Neural cell (in vitro differentiated cells): Measurements from ENCODE around the gene SIGLEC5. TPM values are rescaled to one million over a fixed set of nuclear protein-coding genes. Genes with fewer than 3 reads are reported as not detected.

ENCODE experiments used
- H2AFZ ChIP-seq: fragments of 200-600, 300-800 bp; sonication (generic), shearing (Covaris generic); 2 replicates; pipeline ENCODE4 v1.6.0; 2014; ENCODE audit warnings: low read depth, mild to moderate bottlenecking, antibody characterized with exemption, low read length, moderate library complexity
- H3F3A ChIP-seq: fragments of 200-600 bp; shearing (Covaris generic); 2 replicates; pipeline ENCODE4 v1.6.1; 2016; ENCODE audit warnings: mild to moderate bottlenecking, moderate library complexity, mixed read lengths, antibody characterized with exemption, low read length; ENCODE audit not compliant: insufficient read depth, poor library complexity, severe bottlenecking
- H3K27ac ChIP-seq: fragments of 200-600, 300-800 bp; sonication (generic), shearing (Covaris generic); 2 replicates; pipeline ENCODE4 v1.5.1; 2014; ENCODE audit warnings: mild to moderate bottlenecking, low read length, moderate library complexity
- H3K27me3 ChIP-seq: fragments of 300-800, 200-600 bp; sonication (generic), shearing (Covaris generic); 2 replicates; pipeline ENCODE4 v1.6.0; 2014; ENCODE audit warnings: mild to moderate bottlenecking, low read depth, low read length, moderate library complexity; ENCODE audit not compliant: insufficient read depth
- H3K36me3 ChIP-seq: fragments of 300-800, 200-600 bp; sonication (generic), shearing (Covaris generic); 2 replicates; pipeline ENCODE4 v1.5.1; 2014; ENCODE audit warnings: mild to moderate bottlenecking, antibody characterized with exemption, low read length, moderate library complexity; ENCODE audit not compliant: insufficient read depth
- H3K4me2 ChIP-seq: fragments of 300-800, 200-600 bp; sonication (generic), shearing (Covaris generic); 2 replicates; pipeline ENCODE4 v1.6.0; 2014; ENCODE audit warnings: mild to moderate bottlenecking, low read length
- H3K4me3 ChIP-seq: fragments of 300-800, 200-600 bp; sonication (generic), shearing (Covaris generic); 2 replicates; pipeline ENCODE4 v1.5.1; 2014; ENCODE audit warnings: mild to moderate bottlenecking, low read length, moderate library complexity
- H3K79me2 ChIP-seq: fragments of 200-600 bp; shearing (Covaris generic); replicated peaks from 2 replicates; pipeline ENCODE4 v1.6.0; 2014; ENCODE audit warnings: mild to moderate bottlenecking, low read length, moderate library complexity; ENCODE audit not compliant: insufficient read depth
- H3K9ac ChIP-seq: fragments of 300-800, 200-600 bp; sonication (generic), shearing (Covaris generic); 2 replicates; pipeline ENCODE4 v1.6.1; 2016; ENCODE audit warnings: mild to moderate bottlenecking, low read length, mixed read lengths
- H3K9me2 ChIP-seq: fragments of 200-600 bp; shearing (Covaris generic); 2 replicates; pipeline ENCODE4 v1.6.1; 2016; ENCODE audit warnings: mild to moderate bottlenecking, low read length, mixed read lengths; ENCODE audit not compliant: insufficient read depth
- H3K9me3 ChIP-seq: fragments of 200-600, 300-800 bp; sonication (generic), shearing (Covaris generic); 2 replicates; pipeline ENCODE4 v1.6.1; 2016; ENCODE audit warnings: mild to moderate bottlenecking, mixed run types, low read length, moderate library complexity, mixed read lengths
- H4K20me1 ChIP-seq: fragments of 200-600 bp; shearing (Covaris generic); 2 replicates; pipeline ENCODE4 v1.6.1; 2016; ENCODE audit warnings: mild to moderate bottlenecking, mixed run types; ENCODE audit not compliant: insufficient read depth
- EP300 ChIP-seq: fragments of 450-650 bp; conservative IDR thresholded peaks from 2 replicates; pipeline ENCODE4 v1.6.1; 2014; ENCODE audit warnings: antibody characterized with exemption, mild to moderate bottlenecking, moderate library complexity; ENCODE audit not compliant: poor library complexity, severe bottlenecking
- EZH2 ChIP-seq: fragments of 200-600, 300-800 bp; shearing (Covaris generic), sonication (generic); IDR thresholded peaks from 2 replicates; pipeline ENCODE4 v1.6.1; 2014; ENCODE audit warnings: antibody characterized with exemption, low read length, borderline replicate concordance, mild to moderate bottlenecking; ENCODE audit not compliant: insufficient read depth, poor library complexity, severe bottlenecking
- MXI1 ChIP-seq: fragments of 450-650 bp; conservative IDR thresholded peaks from 2 replicates; pipeline ENCODE4 v1.6.1; 2014; ENCODE audit warnings: antibody characterized with exemption, mild to moderate bottlenecking; ENCODE audit not compliant: poor library complexity, severe bottlenecking
- POLR2AphosphoS5 ChIP-seq: IDR thresholded peaks from 2 replicates; pipeline ENCODE4 v1.6.1; 2012
- RAD21 ChIP-seq: fragments of 450-650 bp; conservative IDR thresholded peaks from 2 replicates; pipeline ENCODE4 v1.6.1; 2014; ENCODE audit warnings: antibody characterized with exemption, mild to moderate bottlenecking, moderate library complexity
- SMC3 ChIP-seq: fragments of 450-650 bp; conservative IDR thresholded peaks from 2 replicates; pipeline ENCODE4 v1.6.1; 2014; ENCODE audit warnings: antibody characterized with exemption, mild to moderate bottlenecking, moderate library complexity; ENCODE audit not compliant: poor library complexity
- TAF1 ChIP-seq: IDR thresholded peaks from 2 replicates; pipeline ENCODE4 v1.6.1; 2012; ENCODE audit warnings: low read depth
- polyA plus RNA-seq: library from polyadenylated mRNA; depleted of rRNA; stranded (reverse); fragments of >200 nt; gene quantifications from 2 replicates; pipeline ENCODE4 v1.2.3, GENCODE V29; 2014
- TF ChIP-seq, protein P1 (sequence below): fragments of 450-650 bp; IDR thresholded peaks from 2 replicates; pipeline ENCODE4 v1.5.1; 2014; ENCODE audit warnings: antibody characterized with exemption, mild to moderate bottlenecking, moderate library complexity; ENCODE audit not compliant: poor library complexity, severe bottlenecking
- TF ChIP-seq, protein P2 (sequence below): IDR thresholded peaks from 2 replicates; pipeline ENCODE4 v1.6.1; 2012; ENCODE audit warnings: borderline replicate concordance

Gene SIGLEC5
- polyA plus RNA-seq, 1 donor from 2014 or later: not detected

DNA sequence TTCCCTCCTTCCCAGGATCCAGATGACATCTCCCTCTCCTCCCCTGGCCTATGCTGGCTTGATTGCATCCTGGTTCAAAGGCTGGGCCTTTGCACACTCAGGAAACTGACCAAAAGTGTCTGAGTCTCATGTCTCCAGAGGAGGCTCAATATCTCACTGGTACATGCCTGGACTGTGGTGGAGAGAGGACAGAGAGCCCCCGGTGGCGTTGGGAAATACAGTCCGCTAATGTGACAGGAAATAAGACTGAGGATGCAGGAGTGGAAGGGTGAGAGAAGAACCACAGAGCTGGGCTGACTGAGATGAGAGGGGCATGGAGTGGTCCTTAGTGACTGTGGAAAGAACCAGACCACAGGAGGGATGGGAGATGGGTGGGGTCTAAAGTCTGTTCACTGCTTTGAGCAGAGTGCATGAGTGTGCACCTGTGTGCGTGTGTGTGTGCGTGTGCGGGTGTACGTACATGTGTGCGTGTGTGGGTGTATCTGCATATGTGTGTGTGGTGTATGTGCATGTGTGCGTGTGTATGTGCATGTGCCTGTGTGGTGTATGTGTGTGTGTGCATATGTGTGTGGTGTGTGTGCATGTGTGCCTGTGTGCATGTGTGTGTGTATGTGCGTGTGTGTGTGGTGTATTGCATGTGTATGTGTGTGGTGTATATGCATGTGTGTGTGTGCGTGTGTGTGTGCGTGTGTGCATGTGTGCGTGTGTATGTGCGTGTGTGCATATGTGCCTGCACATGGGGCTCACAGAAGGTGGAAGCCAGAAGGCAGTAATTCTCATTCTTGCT is 1.9 kb downstream of the SIGLEC5 start:
- Histone ChIP-seq H3K9me2 (no peaks in the 10 kb centered on the region), H3K9ac (no peak overlapping the region), H3K36me3 (no peaks in the 10 kb centered on the region), H3K27me3 (no peaks in the 10 kb centered on the region), H3K79me2 (no peaks in the 10 kb centered on the region), H3K9me3 (no peaks in the 10 kb centered on the region), H3K27ac (no peak overlapping the region), H3F3A (no peaks in the 10 kb centered on the region), H3K4me2 (no peak overlapping the region), H2AFZ (no peak overlapping the region), H3K4me3 (no peak overlapping the region), H4K20me1 (no peaks in the 10 kb centered on the region)
- TF ChIP-seq EZH2 (no peak), TAF1 (no peak), POLR2AphosphoS5 (no peak), SMC3 (no peak), RAD21 (no peak), MXI1 (no peak), EP300 (no peak)
- TF ChIP-seq, protein P1, sequence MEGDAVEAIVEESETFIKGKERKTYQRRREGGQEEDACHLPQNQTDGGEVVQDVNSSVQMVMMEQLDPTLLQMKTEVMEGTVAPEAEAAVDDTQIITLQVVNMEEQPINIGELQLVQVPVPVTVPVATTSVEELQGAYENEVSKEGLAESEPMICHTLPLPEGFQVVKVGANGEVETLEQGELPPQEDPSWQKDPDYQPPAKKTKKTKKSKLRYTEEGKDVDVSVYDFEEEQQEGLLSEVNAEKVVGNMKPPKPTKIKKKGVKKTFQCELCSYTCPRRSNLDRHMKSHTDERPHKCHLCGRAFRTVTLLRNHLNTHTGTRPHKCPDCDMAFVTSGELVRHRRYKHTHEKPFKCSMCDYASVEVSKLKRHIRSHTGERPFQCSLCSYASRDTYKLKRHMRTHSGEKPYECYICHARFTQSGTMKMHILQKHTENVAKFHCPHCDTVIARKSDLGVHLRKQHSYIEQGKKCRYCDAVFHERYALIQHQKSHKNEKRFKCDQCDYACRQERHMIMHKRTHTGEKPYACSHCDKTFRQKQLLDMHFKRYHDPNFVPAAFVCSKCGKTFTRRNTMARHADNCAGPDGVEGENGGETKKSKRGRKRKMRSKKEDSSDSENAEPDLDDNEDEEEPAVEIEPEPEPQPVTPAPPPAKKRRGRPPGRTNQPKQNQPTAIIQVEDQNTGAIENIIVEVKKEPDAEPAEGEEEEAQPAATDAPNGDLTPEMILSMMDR: no peak
- TF ChIP-seq, protein P2, sequence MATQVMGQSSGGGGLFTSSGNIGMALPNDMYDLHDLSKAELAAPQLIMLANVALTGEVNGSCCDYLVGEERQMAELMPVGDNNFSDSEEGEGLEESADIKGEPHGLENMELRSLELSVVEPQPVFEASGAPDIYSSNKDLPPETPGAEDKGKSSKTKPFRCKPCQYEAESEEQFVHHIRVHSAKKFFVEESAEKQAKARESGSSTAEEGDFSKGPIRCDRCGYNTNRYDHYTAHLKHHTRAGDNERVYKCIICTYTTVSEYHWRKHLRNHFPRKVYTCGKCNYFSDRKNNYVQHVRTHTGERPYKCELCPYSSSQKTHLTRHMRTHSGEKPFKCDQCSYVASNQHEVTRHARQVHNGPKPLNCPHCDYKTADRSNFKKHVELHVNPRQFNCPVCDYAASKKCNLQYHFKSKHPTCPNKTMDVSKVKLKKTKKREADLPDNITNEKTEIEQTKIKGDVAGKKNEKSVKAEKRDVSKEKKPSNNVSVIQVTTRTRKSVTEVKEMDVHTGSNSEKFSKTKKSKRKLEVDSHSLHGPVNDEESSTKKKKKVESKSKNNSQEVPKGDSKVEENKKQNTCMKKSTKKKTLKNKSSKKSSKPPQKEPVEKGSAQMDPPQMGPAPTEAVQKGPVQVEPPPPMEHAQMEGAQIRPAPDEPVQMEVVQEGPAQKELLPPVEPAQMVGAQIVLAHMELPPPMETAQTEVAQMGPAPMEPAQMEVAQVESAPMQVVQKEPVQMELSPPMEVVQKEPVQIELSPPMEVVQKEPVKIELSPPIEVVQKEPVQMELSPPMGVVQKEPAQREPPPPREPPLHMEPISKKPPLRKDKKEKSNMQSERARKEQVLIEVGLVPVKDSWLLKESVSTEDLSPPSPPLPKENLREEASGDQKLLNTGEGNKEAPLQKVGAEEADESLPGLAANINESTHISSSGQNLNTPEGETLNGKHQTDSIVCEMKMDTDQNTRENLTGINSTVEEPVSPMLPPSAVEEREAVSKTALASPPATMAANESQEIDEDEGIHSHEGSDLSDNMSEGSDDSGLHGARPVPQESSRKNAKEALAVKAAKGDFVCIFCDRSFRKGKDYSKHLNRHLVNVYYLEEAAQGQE: no peak

GRCh38 chr19:51627491-51628138 is 2.6 kb downstream of the SIGLEC5 start:
- TF ChIP-seq MXI1: no peak
- TF ChIP-seq RAD21: no peak
- TF ChIP-seq, protein P1: no peak
- no peak for TF ChIP-seq SMC3
- TF ChIP-seq, protein P2: no peak
- TF ChIP-seq EP300: no peak
- no peak for TF ChIP-seq EZH2
- no peak for TF ChIP-seq POLR2AphosphoS5
- TF ChIP-seq TAF1: no peak
- H3K4me3 ChIP-seq: no peak overlapping the region
- no peaks in the 10 kb centered on the region for H3K79me2 ChIP-seq

More at GRCh38 chr19:51627491-51628138, 2.6 kb downstream of the SIGLEC5 start:
- H2AFZ ChIP-seq: no peak overlapping the region
- H4K20me1 ChIP-seq: no peaks in the 10 kb centered on the region
- no peaks in the 10 kb centered on the region for H3K27me3 ChIP-seq
- H3K4me2 ChIP-seq: no peak overlapping the region
- no peaks in the 10 kb centered on the region for H3K36me3 ChIP-seq
- H3K9me3 ChIP-seq: no peaks in the 10 kb centered on the region
- no peak overlapping the region for H3K9ac ChIP-seq
- no peaks in the 10 kb centered on the region for H3F3A ChIP-seq
- no peak overlapping the region for H3K27ac ChIP-seq
- no peaks in the 10 kb centered on the region for H3K9me2 ChIP-seq
